Esophagus squamous epithelium (tissue), 4 donors: Measurements from ENCODE around the gene SNX6.

Experiments used
- POLR2A ChIP-seq, 4 donors: fragments of 450-650 bp; IDR thresholded peaks; one replicate each; pipeline ENCODE4 v1.6.1; 2017; ENCODE audit warnings: antibody characterized with exemption in 4 of 4, mild to moderate bottlenecking in 4 of 4, moderate library complexity in 3 of 4
- TF ChIP-seq, protein P1 (sequence below), 6 experiments: fragments of 450-650 bp in 4 of 6; fragments of 200-600 bp in 2 of 6; sonication (generic) in 2 of 6; IDR thresholded peaks; one replicate each; pipeline ENCODE4 v1.5.1; 2016 to 2019; ENCODE audit warnings: antibody characterized with exemption in 6 of 6, mild to moderate bottlenecking in 4 of 6, moderate library complexity in 4 of 6

DNA sequence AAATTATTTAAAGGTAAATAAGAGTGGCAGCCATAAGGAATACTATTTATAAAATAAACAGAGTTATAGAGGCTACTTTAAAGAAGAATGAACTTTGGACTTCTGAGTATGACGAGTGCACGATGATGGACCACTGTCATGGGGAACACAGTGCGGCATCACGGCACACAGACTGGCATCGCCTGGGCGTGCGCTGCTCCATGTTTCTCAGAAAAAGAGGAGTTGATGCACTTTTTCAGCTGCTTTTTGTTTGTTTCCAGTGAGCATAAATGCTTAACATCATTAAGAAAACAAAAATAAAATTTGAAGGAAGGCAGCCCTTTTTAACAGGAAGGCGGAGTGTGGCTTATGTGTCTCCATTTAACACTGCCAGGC is 67.2 kb downstream of the SNX6 start:
- TF ChIP-seq POLR2A (IDR thresholded peaks at IDR 0.05): no peak
- TF ChIP-seq, protein P1, sequence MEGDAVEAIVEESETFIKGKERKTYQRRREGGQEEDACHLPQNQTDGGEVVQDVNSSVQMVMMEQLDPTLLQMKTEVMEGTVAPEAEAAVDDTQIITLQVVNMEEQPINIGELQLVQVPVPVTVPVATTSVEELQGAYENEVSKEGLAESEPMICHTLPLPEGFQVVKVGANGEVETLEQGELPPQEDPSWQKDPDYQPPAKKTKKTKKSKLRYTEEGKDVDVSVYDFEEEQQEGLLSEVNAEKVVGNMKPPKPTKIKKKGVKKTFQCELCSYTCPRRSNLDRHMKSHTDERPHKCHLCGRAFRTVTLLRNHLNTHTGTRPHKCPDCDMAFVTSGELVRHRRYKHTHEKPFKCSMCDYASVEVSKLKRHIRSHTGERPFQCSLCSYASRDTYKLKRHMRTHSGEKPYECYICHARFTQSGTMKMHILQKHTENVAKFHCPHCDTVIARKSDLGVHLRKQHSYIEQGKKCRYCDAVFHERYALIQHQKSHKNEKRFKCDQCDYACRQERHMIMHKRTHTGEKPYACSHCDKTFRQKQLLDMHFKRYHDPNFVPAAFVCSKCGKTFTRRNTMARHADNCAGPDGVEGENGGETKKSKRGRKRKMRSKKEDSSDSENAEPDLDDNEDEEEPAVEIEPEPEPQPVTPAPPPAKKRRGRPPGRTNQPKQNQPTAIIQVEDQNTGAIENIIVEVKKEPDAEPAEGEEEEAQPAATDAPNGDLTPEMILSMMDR (IDR thresholded peaks at IDR 0.05): no peak
